ENCODE results near the gene ACAA1. TPM values are rescaled to one million over a fixed set of nuclear protein-coding genes. Genes with fewer than 3 reads are reported as not detected.

ACAA1 gene
- polyA plus RNA-seq, 1 donor = 96.2 TPM

GRCh38 chr3:38127611-38128302 is 9.2 kb downstream of the ACAA1 start:
- DNase-seq = no peak
- Histone ChIP-seq H3K4me3 (ENCODE audit: low read length) (no peak overlapping the region), H3K4me1 (ENCODE audit: control insufficient read depth, insufficient read depth, low read length) (peaks cover 75% of the 10 kb centered on the region), H3K9me3 (ENCODE audit: control insufficient read depth, low read depth, low read length) (no peaks in the 10 kb centered on the region), H3K27me3 (ENCODE audit: control insufficient read depth, insufficient read depth, low read length) (no peaks in the 10 kb centered on the region), H3K36me3 (ENCODE audit: control insufficient read depth, insufficient read depth, low read length) (peaks cover 82% of the 10 kb centered on the region), H3K27ac (ENCODE audit: low read length) (peak overlapping the region; percentile 5)
- WGBS (ENCODE audit: insufficient coverage, low lambda C conversion rate) = no CpG with 5 or more reads among the region's 4 CpGs

- H3K27me3 ChIP-seq (ENCODE audit: control insufficient read depth, insufficient read depth, low read length) = no peaks in the 10 kb centered on the region
- peak overlapping the region; percentile 76 for H3K27ac ChIP-seq (ENCODE audit: low read length)
- peaks cover 82% of the 10 kb centered on the region for H3K36me3 ChIP-seq (ENCODE audit: control insufficient read depth, insufficient read depth, low read length)
- H3K4me3 ChIP-seq (ENCODE audit: low read length) = no peak overlapping the region
- no peaks in the 10 kb centered on the region for H3K9me3 ChIP-seq (ENCODE audit: control insufficient read depth, low read depth, low read length)
- DNase-seq = no peak
- no CpG with 5 or more reads among the region's 6 CpGs for WGBS (ENCODE audit: insufficient coverage, low lambda C conversion rate)
- peaks cover 61% of the 10 kb centered on the region for H3K4me1 ChIP-seq (ENCODE audit: control insufficient read depth, insufficient read depth, low read length)
Observed at GRCh38 chr3:38126121-38126892, 10.6 kb downstream of the ACAA1 start.

GRCh38 chr3:38125305-38126120 is 11.4 kb downstream of the ACAA1 start:
- peak; percentile 79 to 84 for DNase-seq
- no CpG with 5 or more reads among the region's 11 CpGs for WGBS (ENCODE audit: insufficient coverage, low lambda C conversion rate)

GRCh38 chr3:38124324-38125122 is 12.4 kb downstream of the ACAA1 start:
- H3K27ac ChIP-seq (ENCODE audit: low read length) = peak overlapping the region; percentile 79

More at GRCh38 chr3:38125305-38126120, 11.4 kb downstream of the ACAA1 start:
- H3K4me3 ChIP-seq (ENCODE audit: low read length) = no peak overlapping the region
- H3K4me1 ChIP-seq (ENCODE audit: control insufficient read depth, insufficient read depth, low read length) = peaks cover 53% of the 10 kb centered on the region
- peaks cover 83% of the 10 kb centered on the region for H3K36me3 ChIP-seq (ENCODE audit: control insufficient read depth, insufficient read depth, low read length)
- no peaks in the 10 kb centered on the region for H3K27me3 ChIP-seq (ENCODE audit: control insufficient read depth, insufficient read depth, low read length)
- H3K27ac ChIP-seq (ENCODE audit: low read length) = peak overlapping the region; percentile 79
- no peaks in the 10 kb centered on the region for H3K9me3 ChIP-seq (ENCODE audit: control insufficient read depth, low read depth, low read length)

GRCh38 chr3:38122712-38123290 is 14.1 kb downstream of the ACAA1 start:
- H3K36me3 ChIP-seq (ENCODE audit: control insufficient read depth, insufficient read depth, low read length) = peaks cover 79% of the 10 kb centered on the region
- no peaks in the 10 kb centered on the region for H3K27me3 ChIP-seq (ENCODE audit: control insufficient read depth, insufficient read depth, low read length)
- DNase-seq = no peak

More at GRCh38 chr3:38124324-38125122, 12.4 kb downstream of the ACAA1 start:
- no CpG with 5 or more reads among the region's 7 CpGs for WGBS (ENCODE audit: insufficient coverage, low lambda C conversion rate)
- Histone ChIP-seq H3K36me3 (ENCODE audit: control insufficient read depth, insufficient read depth, low read length) (peaks cover 89% of the 10 kb centered on the region), H3K4me1 (ENCODE audit: control insufficient read depth, insufficient read depth, low read length) (peaks cover 43% of the 10 kb centered on the region), H3K4me3 (ENCODE audit: low read length) (no peak overlapping the region), H3K9me3 (ENCODE audit: control insufficient read depth, low read depth, low read length) (no peaks in the 10 kb centered on the region), H3K27me3 (ENCODE audit: control insufficient read depth, insufficient read depth, low read length) (no peaks in the 10 kb centered on the region)
- DNase-seq = no peak

GRCh38 chr3:38121832-38122461 is 15.0 kb downstream of the ACAA1 start:
- no peak overlapping the region for H3K4me3 ChIP-seq (ENCODE audit: low read length)
- H3K4me1 ChIP-seq (ENCODE audit: control insufficient read depth, insufficient read depth, low read length) = peaks cover 21% of the 10 kb centered on the region
- no peaks in the 10 kb centered on the region for H3K9me3 ChIP-seq (ENCODE audit: control insufficient read depth, low read depth, low read length)
- no peak for DNase-seq
- peaks cover 71% of the 10 kb centered on the region for H3K36me3 ChIP-seq (ENCODE audit: control insufficient read depth, insufficient read depth, low read length)
- H3K27ac ChIP-seq (ENCODE audit: low read length) = no peak overlapping the region
- no CpG with 5 or more reads among the region's 13 CpGs for WGBS (ENCODE audit: insufficient coverage, low lambda C conversion rate)
- no peaks in the 10 kb centered on the region for H3K27me3 ChIP-seq (ENCODE audit: control insufficient read depth, insufficient read depth, low read length)

More at GRCh38 chr3:38122712-38123290, 14.1 kb downstream of the ACAA1 start:
- Histone ChIP-seq H3K9me3 (ENCODE audit: control insufficient read depth, low read depth, low read length) (no peaks in the 10 kb centered on the region), H3K4me1 (ENCODE audit: control insufficient read depth, insufficient read depth, low read length) (peaks cover 29% of the 10 kb centered on the region), H3K27ac (ENCODE audit: low read length) (no peak overlapping the region), H3K4me3 (ENCODE audit: low read length) (no peak overlapping the region)
- WGBS (ENCODE audit: insufficient coverage, low lambda C conversion rate) = no CpG with 5 or more reads among the region's 9 CpGs

- Histone ChIP-seq H3K4me3 (ENCODE audit: low read length) (no peak overlapping the region), H3K36me3 (ENCODE audit: control insufficient read depth, insufficient read depth, low read length) (peaks cover 66% of the 10 kb centered on the region), H3K4me1 (ENCODE audit: control insufficient read depth, insufficient read depth, low read length) (peaks cover 18% of the 10 kb centered on the region), H3K9me3 (ENCODE audit: control insufficient read depth, low read depth, low read length) (no peaks in the 10 kb centered on the region), H3K27ac (ENCODE audit: low read length) (no peak overlapping the region), H3K27me3 (ENCODE audit: control insufficient read depth, insufficient read depth, low read length) (no peaks in the 10 kb centered on the region)
- no CpG with 5 or more reads among the region's 9 CpGs for WGBS (ENCODE audit: insufficient coverage, low lambda C conversion rate)
- DNase-seq = no peak
Observed at GRCh38 chr3:38121451-38121831, 15.5 kb downstream of the ACAA1 start.

- no peak overlapping the region for H3K4me3 ChIP-seq (ENCODE audit: low read length)
- H3K27me3 ChIP-seq (ENCODE audit: control insufficient read depth, insufficient read depth, low read length) = no peaks in the 10 kb centered on the region
- H3K9me3 ChIP-seq (ENCODE audit: control insufficient read depth, low read depth, low read length) = no peaks in the 10 kb centered on the region
- peaks cover 12% of the 10 kb centered on the region for H3K4me1 ChIP-seq (ENCODE audit: control insufficient read depth, insufficient read depth, low read length)
- H3K27ac ChIP-seq (ENCODE audit: low read length) = no peak overlapping the region
- DNase-seq = no peak
- no CpG with 5 or more reads among the region's 11 CpGs for WGBS (ENCODE audit: insufficient coverage, low lambda C conversion rate)
- H3K36me3 ChIP-seq (ENCODE audit: control insufficient read depth, insufficient read depth, low read length) = peaks cover 60% of the 10 kb centered on the region
Observed at GRCh38 chr3:38120693-38121450, 16.1 kb downstream of the ACAA1 start.

Measured in large intestine (tissue), 3 donors.